SK-N-SH treated with all-trans-retinoic acid at 6 μM for 48 hours (cell line): Measurements from ENCODE around the gene DCLK2.
A peak's percentile ranks its signal among the peaks of the same experiment; 100 is the strongest.

Source experiments
- ATAC-seq: fragments of 200-7000 bp; cut with Tn5 transposase; 3 replicates; pipeline ENCODE4 v1.9.1; 2020; ENCODE audit warnings: mild to moderate bottlenecking, moderate library complexity
- ARNTL ChIP-seq: fragments of 450-650 bp; formaldehyde crosslinking; IDR thresholded peaks from 2 replicates; pipeline ENCODE4 v1.5.0; 2020; ENCODE audit warnings: low read depth, mild to moderate bottlenecking, moderate library complexity, borderline replicate concordance
- BACH2 ChIP-seq: fragments of 250-450 bp; sonication (Bioruptor Pico); IDR thresholded peaks from 2 replicates; pipeline ENCODE4 v1.9.0; 2021; ENCODE audit warnings: mild to moderate bottlenecking, borderline replicate concordance
- CSDC2 ChIP-seq: fragments of 250-450 bp; sonication (Bioruptor Pico); IDR thresholded peaks from 2 replicates; pipeline ENCODE4 v1.5.0; 2020; ENCODE audit warnings: mild to moderate bottlenecking, moderate library complexity
- ESRRG ChIP-seq: fragments of 250-450 bp; sonication (Bioruptor Pico); IDR thresholded peaks from 2 replicates; pipeline ENCODE4 v1.6.1; 2021; ENCODE audit warnings: mild to moderate bottlenecking
- GLIS3 ChIP-seq: fragments of 250-450 bp; sonication (Bioruptor Pico); IDR thresholded peaks from 2 replicates; pipeline ENCODE4 v1.5.0; 2020; ENCODE audit warnings: mild to moderate bottlenecking, moderate library complexity
- ISL1 ChIP-seq: fragments of 250-450 bp; sonication (Bioruptor Pico); IDR thresholded peaks from 2 replicates; pipeline ENCODE4 v2.1.2; 2022; ENCODE audit warnings: mild to moderate bottlenecking, moderate library complexity
- OSR1 ChIP-seq: fragments of 250-450 bp; sonication (Bioruptor Pico); IDR thresholded peaks from 2 replicates; pipeline ENCODE4 v1.8.0; 2022; ENCODE audit warnings: moderate library complexity, mild to moderate bottlenecking, inconsistent platforms
- POU6F1 ChIP-seq: fragments of 250-450 bp; sonication (Bioruptor Pico); IDR thresholded peaks from 2 replicates; pipeline ENCODE4 v1.8.0; 2021; ENCODE audit warnings: low read depth, mild to moderate bottlenecking, moderate library complexity, borderline replicate concordance
- PPARA ChIP-seq: fragments of 250-450 bp; sonication (Bioruptor Pico); IDR thresholded peaks from 2 replicates; pipeline ENCODE4 v1.5.0; 2020; ENCODE audit warnings: mild to moderate bottlenecking, borderline replicate concordance
- RARB ChIP-seq: fragments of 250-450 bp; sonication (Bioruptor Pico); IDR thresholded peaks from 2 replicates; pipeline ENCODE4 v1.8.0; 2021; ENCODE audit warnings: mild to moderate bottlenecking, moderate library complexity
- SNAI2 ChIP-seq: fragments of 250-450 bp; sonication (Bioruptor Pico); IDR thresholded peaks from 2 replicates; pipeline ENCODE4 v1.5.0; 2020; ENCODE audit warnings: mild to moderate bottlenecking, moderate library complexity
- TCF4 ChIP-seq: fragments of 250-450 bp; sonication (Bioruptor Pico); IDR thresholded peaks from 2 replicates; pipeline ENCODE4 v1.8.0; 2021; ENCODE audit warnings: mild to moderate bottlenecking, moderate library complexity, borderline replicate concordance
- TOX ChIP-seq: fragments of 250-450 bp; sonication (Bioruptor Pico); IDR thresholded peaks from 2 replicates; pipeline ENCODE4 v1.8.0; 2021; ENCODE audit warnings: mild to moderate bottlenecking, moderate library complexity, borderline replicate concordance
- ZFP3 ChIP-seq: fragments of 250-450 bp; sonication (Bioruptor Pico); IDR thresholded peaks from 2 replicates; pipeline ENCODE4 v1.5.0; 2020; ENCODE audit warnings: mild to moderate bottlenecking, moderate library complexity
- ZFP30 ChIP-seq: fragments of 450-650 bp; formaldehyde crosslinking; IDR thresholded peaks from 2 replicates; pipeline ENCODE4 v1.5.0; 2022; ENCODE audit warnings: mild to moderate bottlenecking, moderate library complexity
- ZNF565 ChIP-seq: fragments of 450-650 bp; formaldehyde crosslinking; conservative IDR thresholded peaks from 2 replicates; pipeline ENCODE4 v1.5.0; 2020; ENCODE audit warnings: low read depth, mild to moderate bottlenecking, moderate library complexity
- ZNF70 ChIP-seq: fragments of 450-650 bp; formaldehyde crosslinking; IDR thresholded peaks from 2 replicates; pipeline ENCODE4 v1.5.0; 2020; ENCODE audit warnings: mild to moderate bottlenecking, moderate library complexity
- ZNF8 ChIP-seq: fragments of 450-650 bp; formaldehyde crosslinking; IDR thresholded peaks from 2 replicates; pipeline ENCODE4 v1.5.0; 2020; ENCODE audit warnings: mild to moderate bottlenecking, moderate library complexity
- TF ChIP-seq, protein P1 (sequence below): fragments of 250-450 bp; sonication (Bioruptor Pico); IDR thresholded peaks from 2 replicates; pipeline ENCODE4 v1.8.0; 2020; ENCODE audit warnings: mild to moderate bottlenecking, moderate library complexity, borderline replicate concordance
- TF ChIP-seq, protein P2 (sequence below): fragments of 250-450 bp; sonication (Bioruptor Pico); IDR thresholded peaks from 2 replicates; pipeline ENCODE4 v1.5.1; 2021; ENCODE audit warnings: mild to moderate bottlenecking, moderate library complexity
- TF ChIP-seq, protein P3 (sequence below): fragments of 250-450 bp; sonication (Bioruptor Pico); IDR thresholded peaks from 2 replicates; pipeline ENCODE4 v1.5.1; 2020; ENCODE audit warnings: low read depth, mild to moderate bottlenecking, moderate library complexity
- TF ChIP-seq, protein P4 (sequence below): fragments of 250-450 bp; sonication (Bioruptor Pico); IDR thresholded peaks from 2 replicates; pipeline ENCODE4 v1.5.0; 2020; ENCODE audit warnings: mild to moderate bottlenecking, moderate library complexity

Gene DCLK2

DNA sequence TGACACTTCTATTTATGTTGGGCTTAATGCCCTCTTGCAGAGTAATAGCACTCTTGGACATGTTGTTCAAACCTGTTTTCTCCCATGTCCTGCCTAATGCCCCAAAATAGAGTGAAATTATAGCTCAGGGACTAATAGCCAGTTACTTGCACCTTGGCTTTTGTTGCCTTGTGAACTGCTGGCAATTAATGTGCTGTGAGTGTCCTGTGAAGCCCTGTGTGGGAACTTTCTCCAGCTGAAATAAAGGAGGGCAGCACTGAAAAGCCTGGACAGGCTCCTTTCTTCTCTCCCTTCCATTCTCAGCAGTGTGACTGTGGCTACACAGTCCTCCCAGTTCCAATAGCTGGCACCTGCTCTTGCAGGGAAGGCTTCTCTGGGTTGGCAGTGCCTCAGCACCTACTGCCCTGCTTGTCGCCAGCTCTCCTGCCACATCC lies 72.4 kb downstream of the DCLK2 start:
- TF ChIP-seq ZNF565 (CRISPR knock-in tag) (no peak), ZNF70 (CRISPR knock-in tag) (no peak), GLIS3 (CRISPR knock-in tag) (no peak), SNAI2 (CRISPR knock-in tag) (no peak), BACH2 (CRISPR knock-in tag) (no peak), ISL1 (CRISPR knock-in tag) (no peak), ESRRG (CRISPR knock-in tag) (no peak), TOX (CRISPR knock-in tag) (no peak), ZFP3 (CRISPR knock-in tag) (no peak), ZNF8 (CRISPR knock-in tag) (no peak), POU6F1 (no peak), ZFP30 (CRISPR knock-in tag) (no peak), OSR1 (no peak), ARNTL (CRISPR knock-in tag) (no peak)
- TF ChIP-seq, protein P1, sequence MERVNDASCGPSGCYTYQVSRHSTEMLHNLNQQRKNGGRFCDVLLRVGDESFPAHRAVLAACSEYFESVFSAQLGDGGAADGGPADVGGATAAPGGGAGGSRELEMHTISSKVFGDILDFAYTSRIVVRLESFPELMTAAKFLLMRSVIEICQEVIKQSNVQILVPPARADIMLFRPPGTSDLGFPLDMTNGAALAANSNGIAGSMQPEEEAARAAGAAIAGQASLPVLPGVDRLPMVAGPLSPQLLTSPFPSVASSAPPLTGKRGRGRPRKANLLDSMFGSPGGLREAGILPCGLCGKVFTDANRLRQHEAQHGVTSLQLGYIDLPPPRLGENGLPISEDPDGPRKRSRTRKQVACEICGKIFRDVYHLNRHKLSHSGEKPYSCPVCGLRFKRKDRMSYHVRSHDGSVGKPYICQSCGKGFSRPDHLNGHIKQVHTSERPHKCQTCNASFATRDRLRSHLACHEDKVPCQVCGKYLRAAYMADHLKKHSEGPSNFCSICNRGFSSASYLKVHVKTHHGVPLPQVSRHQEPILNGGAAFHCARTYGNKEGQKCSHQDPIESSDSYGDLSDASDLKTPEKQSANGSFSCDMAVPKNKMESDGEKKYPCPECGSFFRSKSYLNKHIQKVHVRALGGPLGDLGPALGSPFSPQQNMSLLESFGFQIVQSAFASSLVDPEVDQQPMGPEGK (CRISPR knock-in tag), result no peak
- TF ChIP-seq, protein P2, sequence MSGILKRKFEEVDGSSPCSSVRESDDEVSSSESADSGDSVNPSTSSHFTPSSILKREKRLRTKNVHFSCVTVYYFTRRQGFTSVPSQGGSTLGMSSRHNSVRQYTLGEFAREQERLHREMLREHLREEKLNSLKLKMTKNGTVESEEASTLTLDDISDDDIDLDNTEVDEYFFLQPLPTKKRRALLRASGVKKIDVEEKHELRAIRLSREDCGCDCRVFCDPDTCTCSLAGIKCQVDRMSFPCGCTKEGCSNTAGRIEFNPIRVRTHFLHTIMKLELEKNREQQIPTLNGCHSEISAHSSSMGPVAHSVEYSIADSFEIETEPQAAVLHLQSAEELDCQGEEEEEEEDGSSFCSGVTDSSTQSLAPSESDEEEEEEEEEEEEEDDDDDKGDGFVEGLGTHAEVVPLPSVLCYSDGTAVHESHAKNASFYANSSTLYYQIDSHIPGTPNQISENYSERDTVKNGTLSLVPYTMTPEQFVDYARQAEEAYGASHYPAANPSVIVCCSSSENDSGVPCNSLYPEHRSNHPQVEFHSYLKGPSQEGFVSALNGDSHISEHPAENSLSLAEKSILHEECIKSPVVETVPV, result no peak
- TF ChIP-seq, protein P3, sequence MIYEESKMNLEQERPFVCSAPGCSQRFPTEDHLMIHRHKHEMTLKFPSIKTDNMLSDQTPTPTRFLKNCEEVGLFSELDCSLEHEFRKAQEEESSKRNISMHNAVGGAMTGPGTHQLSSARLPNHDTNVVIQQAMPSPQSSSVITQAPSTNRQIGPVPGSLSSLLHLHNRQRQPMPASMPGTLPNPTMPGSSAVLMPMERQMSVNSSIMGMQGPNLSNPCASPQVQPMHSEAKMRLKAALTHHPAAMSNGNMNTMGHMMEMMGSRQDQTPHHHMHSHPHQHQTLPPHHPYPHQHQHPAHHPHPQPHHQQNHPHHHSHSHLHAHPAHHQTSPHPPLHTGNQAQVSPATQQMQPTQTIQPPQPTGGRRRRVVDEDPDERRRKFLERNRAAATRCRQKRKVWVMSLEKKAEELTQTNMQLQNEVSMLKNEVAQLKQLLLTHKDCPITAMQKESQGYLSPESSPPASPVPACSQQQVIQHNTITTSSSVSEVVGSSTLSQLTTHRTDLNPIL, result no peak
- peak; percentile 10; the same call in 2 of the 3 replicates for ATAC-seq

DNA sequence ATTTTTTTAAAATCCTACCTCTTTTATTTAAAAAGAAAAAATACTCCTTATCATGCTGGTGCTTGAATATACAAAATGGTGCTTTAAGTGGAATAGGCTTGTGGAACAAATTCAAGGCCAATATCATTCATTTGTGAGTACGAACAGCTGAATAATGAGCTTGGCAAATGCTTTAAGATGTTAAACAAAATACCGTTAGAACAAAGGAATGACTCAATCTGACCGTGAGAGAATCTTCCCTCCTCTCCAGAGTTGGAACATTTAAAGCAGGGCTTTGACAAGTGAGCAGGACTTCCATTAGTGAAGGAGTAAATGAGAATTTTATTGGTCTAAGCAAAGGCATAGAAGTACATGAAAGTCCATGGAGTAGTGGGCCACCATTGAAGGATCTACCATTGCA lies 74.5 kb downstream of the DCLK2 start:
- no peak for TF ChIP-seq TOX (CRISPR knock-in tag)
- no peak for TF ChIP-seq ISL1 (CRISPR knock-in tag)
- TF ChIP-seq TCF4, result no peak
- TF ChIP-seq POU6F1, result no peak
- TF ChIP-seq RARB (CRISPR knock-in tag), result no peak
- no peak for TF ChIP-seq SNAI2 (CRISPR knock-in tag)
- TF ChIP-seq, protein P1 (CRISPR knock-in tag), result no peak
- TF ChIP-seq PPARA, result no peak
- TF ChIP-seq OSR1, result no peak
- no peak for ATAC-seq

DNA sequence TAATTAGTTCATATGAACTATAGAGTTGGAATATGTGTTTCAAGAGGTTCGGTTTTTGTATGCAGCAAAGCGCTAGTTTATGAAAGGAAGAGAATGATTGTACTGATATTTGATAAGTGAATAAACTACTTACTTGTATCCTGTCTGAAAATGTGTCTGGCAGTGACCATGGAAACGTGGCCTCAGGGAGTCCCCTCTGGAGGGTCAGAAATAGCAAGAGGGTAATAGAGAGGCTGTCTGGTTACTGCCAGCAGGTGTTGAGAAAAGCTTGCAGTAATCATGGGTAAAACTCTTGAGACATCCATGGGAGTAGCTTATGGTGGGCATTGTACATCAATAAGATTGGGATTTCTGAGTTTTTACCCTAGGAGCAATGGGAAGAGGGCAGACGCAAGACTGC lies 77.1 kb downstream of the DCLK2 start:
- ATAC-seq, result no peak
- TF ChIP-seq ARNTL (CRISPR knock-in tag) (no peak), CSDC2 (CRISPR knock-in tag) (no peak), PPARA (no peak), ZFP30 (CRISPR knock-in tag) (no peak), SNAI2 (CRISPR knock-in tag) (no peak), TCF4 (no peak)
- TF ChIP-seq, protein P4, sequence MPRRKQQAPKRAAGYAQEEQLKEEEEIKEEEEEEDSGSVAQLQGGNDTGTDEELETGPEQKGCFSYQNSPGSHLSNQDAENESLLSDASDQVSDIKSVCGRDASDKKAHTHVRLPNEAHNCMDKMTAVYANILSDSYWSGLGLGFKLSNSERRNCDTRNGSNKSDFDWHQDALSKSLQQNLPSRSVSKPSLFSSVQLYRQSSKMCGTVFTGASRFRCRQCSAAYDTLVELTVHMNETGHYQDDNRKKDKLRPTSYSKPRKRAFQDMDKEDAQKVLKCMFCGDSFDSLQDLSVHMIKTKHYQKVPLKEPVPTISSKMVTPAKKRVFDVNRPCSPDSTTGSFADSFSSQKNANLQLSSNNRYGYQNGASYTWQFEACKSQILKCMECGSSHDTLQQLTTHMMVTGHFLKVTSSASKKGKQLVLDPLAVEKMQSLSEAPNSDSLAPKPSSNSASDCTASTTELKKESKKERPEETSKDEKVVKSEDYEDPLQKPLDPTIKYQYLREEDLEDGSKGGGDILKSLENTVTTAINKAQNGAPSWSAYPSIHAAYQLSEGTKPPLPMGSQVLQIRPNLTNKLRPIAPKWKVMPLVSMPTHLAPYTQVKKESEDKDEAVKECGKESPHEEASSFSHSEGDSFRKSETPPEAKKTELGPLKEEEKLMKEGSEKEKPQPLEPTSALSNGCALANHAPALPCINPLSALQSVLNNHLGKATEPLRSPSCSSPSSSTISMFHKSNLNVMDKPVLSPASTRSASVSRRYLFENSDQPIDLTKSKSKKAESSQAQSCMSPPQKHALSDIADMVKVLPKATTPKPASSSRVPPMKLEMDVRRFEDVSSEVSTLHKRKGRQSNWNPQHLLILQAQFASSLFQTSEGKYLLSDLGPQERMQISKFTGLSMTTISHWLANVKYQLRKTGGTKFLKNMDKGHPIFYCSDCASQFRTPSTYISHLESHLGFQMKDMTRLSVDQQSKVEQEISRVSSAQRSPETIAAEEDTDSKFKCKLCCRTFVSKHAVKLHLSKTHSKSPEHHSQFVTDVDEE (CRISPR knock-in tag), result no peak
- TF ChIP-seq, protein P2, result no peak
- TF ChIP-seq, protein P3, result no peak
